Caco-2 (cell line): ENCODE measurements around the gene PLEKHG5. TPM values are rescaled to one million over a fixed set of nuclear protein-coding genes. Genes with fewer than 3 reads are reported as not detected.

Experiments
- BruUV-seq: library from RNA; stranded (reverse); fragments of 400-500 nt; replicated peaks from 2 replicates; lab custom pipeline; 2021; lab: Mats Ljungman, UMichigan
- CTCF ChIA-PET: fragments of 300-600 bp; sonication (Branson Sonifier 250); formaldehyde crosslinking; loops from one replicate; lab custom pipeline; 2022; ENCODE audit warnings: antibody characterized with exemption; lab: Charles Lee
- POLR2A ChIA-PET: fragments of 300-600 bp; sonication (Branson Sonifier 250); formaldehyde crosslinking; loops from one replicate; lab custom pipeline; 2022; ENCODE audit warnings: antibody characterized with exemption; lab: Charles Lee
- DNase-seq, 2 experiments: peaks; one replicate each; pipeline versions ENCODE4 v3.0.0 to v3.0.0-alpha.2; 2020 to 2022
- H3K27me3 ChIP-seq: replicated peaks from 2 replicates; pipeline ENCODE4 v1.6.0; 2011; ENCODE audit warnings: low read length; ENCODE audit not compliant: control insufficient read depth, insufficient read depth
- H3K36me3 ChIP-seq: 2 replicates; pipeline ENCODE4 v1.5.1; 2011; ENCODE audit warnings: low read length; ENCODE audit not compliant: control insufficient read depth, insufficient read depth
- H3K4me1 ChIP-seq: fragments of 250-450 bp; sonication (Bioruptor Pico); 2 replicates; pipeline ENCODE4 v1.5.1; 2020; ENCODE audit warnings: mild to moderate bottlenecking
- H3K4me3 ChIP-seq: 2 replicates; pipeline ENCODE4 v1.5.1; 2011; ENCODE audit warnings: low read depth, mild to moderate bottlenecking, control low read depth, low read length
- H3K9me3 ChIP-seq: fragments of 250-450 bp; sonication (Bioruptor Pico); 2 replicates; pipeline ENCODE4 v1.5.1; 2020; ENCODE audit warnings: mild to moderate bottlenecking, moderate library complexity
- H3K27ac Mint-ChIP-seq: one replicate; pipeline ENCODE4 v1.8.0; 2022; ENCODE audit warnings: mixed read lengths; ENCODE audit not compliant: unreplicated experiment
- H3K27me3 Mint-ChIP-seq: one replicate; pipeline ENCODE4 v1.8.0; 2022; ENCODE audit warnings: mixed read lengths; ENCODE audit not compliant: insufficient read depth, unreplicated experiment
- H3K36me3 Mint-ChIP-seq: one replicate; pipeline ENCODE4 v1.8.0; 2022; ENCODE audit warnings: mild to moderate bottlenecking, mixed read lengths; ENCODE audit not compliant: insufficient read depth, unreplicated experiment
- H3K4me1 Mint-ChIP-seq: one replicate; pipeline ENCODE4 v1.8.0; 2022; ENCODE audit warnings: low read depth, mixed read lengths; ENCODE audit not compliant: unreplicated experiment
- H3K4me3 Mint-ChIP-seq: one replicate; pipeline ENCODE4 v1.8.0; 2022; ENCODE audit warnings: mild to moderate bottlenecking, moderate library complexity, mixed read lengths; ENCODE audit not compliant: unreplicated experiment
- H3K9me3 Mint-ChIP-seq: one replicate; pipeline ENCODE4 v1.8.0; 2022; ENCODE audit warnings: mixed read lengths; ENCODE audit not compliant: unreplicated experiment
- CTCF ChIP-seq, 2 experiments: fragments of 200-600 bp in 1 of 2; IDR thresholded peaks; 1 replicate in 1 of 2; 2 replicates in 1 of 2; pipeline versions ENCODE4 v1.5.1 to v1.8.0; 2011 to 2022; ENCODE audit warnings: antibody characterized with exemption in 1 of 2, control low read depth in 1 of 2, inconsistent platforms in 1 of 2, low read depth in 1 of 2, low read length in 1 of 2, mild to moderate bottlenecking in 1 of 2, moderate library complexity in 1 of 2; ENCODE audit not compliant: insufficient read depth in 1 of 2, severe bottlenecking in 1 of 2, unreplicated experiment in 1 of 2
- intact Hi-C: fragments of 100-400 bp; cut with micrococcal nuclease; formaldehyde crosslinking; loops from one replicate; pipeline ENCODE4 v1.10.0; 2022; ENCODE audit not compliant: unreplicated experiment
- total RNA-seq: library from RNA; stranded (reverse); gene quantifications from 2 replicates; pipeline ENCODE4 v1.2.3, GENCODE V29; 2022

Gene PLEKHG5
- total RNA-seq, 1 experiment from 2014 or later, result 12.2 TPM

- no TSS peak for BruUV-seq
Measured at GRCh38 chr1:6467744-6468688, 23.5 kb downstream of the PLEKHG5 start.

GRCh38 chr1:6467224-6467623, 24.2 kb downstream of the PLEKHG5 start:
- Histone ChIP-seq H3K4me3 (no peak overlapping the region), H3K4me1 (peaks cover 6% of the 10 kb centered on the region), H3K36me3 (peaks cover 4% of the 10 kb centered on the region), H3K27me3 (no peaks in the 10 kb centered on the region), H3K9me3 (no peaks in the 10 kb centered on the region)
- Mint-ChIP-seq H3K27me3 (no peaks in the 10 kb centered on the region), H3K9me3 (no peaks in the 10 kb centered on the region), H3K36me3 (peaks cover 7% of the 10 kb centered on the region), H3K27ac (no peak overlapping the region), H3K4me3 (no peak overlapping the region), H3K4me1 (no peaks in the 10 kb centered on the region)
- ChIA-PET CTCF (no interaction called here), POLR2A (no interaction called here)
- TF ChIP-seq CTCF (IDR thresholded peaks at IDR 0.05; ENCODE audit: insufficient read depth in 1 of 2, low read depth in 1 of 2, low read length in 1 of 2, severe bottlenecking in 1 of 2, unreplicated experiment in 1 of 2), result no peak
- intact Hi-C loops, result no loop called here
- DNase-seq, result no peak
- BruUV-seq, result no TSS peak

More at GRCh38 chr1:6467744-6468688, 23.5 kb downstream of the PLEKHG5 start:
- CTCF ChIA-PET, result no interaction called here
- Histone ChIP-seq H3K36me3 (peaks cover 4% of the 10 kb centered on the region), H3K4me3 (no peak overlapping the region), H3K27me3 (no peaks in the 10 kb centered on the region), H3K4me1 (peaks cover 10% of the 10 kb centered on the region), H3K9me3 (no peaks in the 10 kb centered on the region)
- intact Hi-C loops, result no loop called here
- H3K36me3 Mint-ChIP-seq, result peaks cover 7% of the 10 kb centered on the region
- no peaks in the 10 kb centered on the region for H3K4me1 Mint-ChIP-seq
- H3K4me3 Mint-ChIP-seq, result no peak overlapping the region
- H3K9me3 Mint-ChIP-seq, result no peaks in the 10 kb centered on the region
- POLR2A ChIA-PET, result no interaction called here
- no peaks in the 10 kb centered on the region for H3K27me3 Mint-ChIP-seq
- TF ChIP-seq CTCF (IDR thresholded peaks at IDR 0.05; ENCODE audit: insufficient read depth in 1 of 2, low read depth in 1 of 2, low read length in 1 of 2, severe bottlenecking in 1 of 2, unreplicated experiment in 1 of 2), result no peak
- no peak for DNase-seq
- no peak overlapping the region for H3K27ac Mint-ChIP-seq

GRCh38 chr1:6466751-6467150, 24.7 kb downstream of the PLEKHG5 start:
- H3K4me3 ChIP-seq, result no peak overlapping the region
- Mint-ChIP-seq H3K4me3 (no peak overlapping the region), H3K27ac (no peak overlapping the region), H3K27me3 (no peaks in the 10 kb centered on the region), H3K9me3 (no peaks in the 10 kb centered on the region), H3K4me1 (no peaks in the 10 kb centered on the region), H3K36me3 (peaks cover 7% of the 10 kb centered on the region)
- H3K4me1 ChIP-seq, result peaks cover 1% of the 10 kb centered on the region; the same call in 1 of the 2 replicates
- intact Hi-C loops, result no loop called here
- no peak for TF ChIP-seq CTCF (IDR thresholded peaks at IDR 0.05; ENCODE audit: insufficient read depth in 1 of 2, low read depth in 1 of 2, low read length in 1 of 2, severe bottlenecking in 1 of 2, unreplicated experiment in 1 of 2)
- ChIA-PET POLR2A (no interaction called here), CTCF (no interaction called here)
- peaks cover 5% of the 10 kb centered on the region for H3K36me3 ChIP-seq
- no peak for DNase-seq
- H3K9me3 ChIP-seq, result no peaks in the 10 kb centered on the region
- BruUV-seq, result no TSS peak
- no peaks in the 10 kb centered on the region for H3K27me3 ChIP-seq
